GM19438 (cell line): Measurements from ENCODE around the gene SLC4A5.

Source experiments
- ATAC-seq: cut with Tn5 transposase; IDR thresholded peaks from one replicate; pipeline ENCODE4 v1.9.1; 2021; ENCODE audit warnings: low read depth; ENCODE audit not compliant: unreplicated experiment

Gene SLC4A5

DNA sequence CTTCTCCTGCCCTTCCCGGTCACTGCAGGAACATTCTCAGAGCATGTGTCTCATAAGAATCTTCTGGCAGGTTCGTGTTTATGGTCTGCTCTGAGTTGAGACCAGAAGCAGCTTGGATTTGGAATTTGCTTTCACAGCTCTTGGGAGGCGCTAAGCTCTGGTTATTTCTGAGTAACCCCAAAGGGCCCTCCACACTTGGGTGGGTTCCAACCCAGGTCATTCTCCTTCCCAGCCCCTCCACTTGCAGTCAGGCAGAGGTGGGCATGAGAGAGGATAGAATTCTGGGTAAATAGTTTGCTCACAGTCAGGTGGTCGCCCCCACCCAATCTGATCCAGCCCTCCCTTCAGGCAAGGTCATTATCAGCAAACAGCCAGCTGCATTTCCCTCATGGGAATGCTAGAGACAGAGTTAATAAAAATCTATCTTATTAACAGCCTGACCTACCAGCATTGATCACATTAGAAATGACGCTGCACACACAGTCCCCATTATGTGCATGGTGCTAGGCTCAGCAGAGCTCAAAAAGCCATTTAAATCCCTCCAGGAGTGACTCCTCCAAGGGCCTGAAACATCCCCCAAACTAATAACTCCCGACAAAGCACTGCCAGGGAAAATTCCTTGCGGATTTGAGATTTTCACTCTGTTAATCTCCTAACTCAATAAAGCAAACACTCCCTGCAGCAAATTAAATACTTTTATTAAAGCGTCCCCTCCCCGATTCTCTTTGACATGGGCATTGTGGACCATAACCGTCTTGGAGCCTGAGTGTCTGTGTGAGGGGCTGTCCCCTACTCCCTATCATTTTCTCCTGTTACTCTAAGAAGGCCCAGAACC lies 61.9 kb downstream of the SLC4A5 start:
- ATAC-seq = no peak

DNA sequence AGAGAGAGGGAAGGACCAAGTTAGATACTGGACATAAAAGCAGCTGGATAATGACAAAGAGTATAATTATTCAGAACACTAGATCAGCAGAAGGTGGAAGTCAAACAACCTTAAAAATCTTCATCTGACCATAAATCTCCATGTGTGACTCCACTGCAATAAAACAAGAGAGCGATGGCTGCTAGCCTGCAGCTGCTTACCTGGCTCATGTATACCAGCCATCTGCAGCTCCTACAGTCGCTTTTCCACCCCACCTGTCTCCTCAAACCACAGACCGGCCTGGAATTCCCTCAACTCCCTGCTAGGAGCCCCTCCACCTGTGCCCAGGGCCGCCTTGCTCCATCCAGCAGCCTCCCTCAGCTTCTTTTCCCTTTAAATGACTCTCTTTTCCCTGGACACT lies 64.5 kb downstream of the SLC4A5 start:
- ATAC-seq = no peak

DNA sequence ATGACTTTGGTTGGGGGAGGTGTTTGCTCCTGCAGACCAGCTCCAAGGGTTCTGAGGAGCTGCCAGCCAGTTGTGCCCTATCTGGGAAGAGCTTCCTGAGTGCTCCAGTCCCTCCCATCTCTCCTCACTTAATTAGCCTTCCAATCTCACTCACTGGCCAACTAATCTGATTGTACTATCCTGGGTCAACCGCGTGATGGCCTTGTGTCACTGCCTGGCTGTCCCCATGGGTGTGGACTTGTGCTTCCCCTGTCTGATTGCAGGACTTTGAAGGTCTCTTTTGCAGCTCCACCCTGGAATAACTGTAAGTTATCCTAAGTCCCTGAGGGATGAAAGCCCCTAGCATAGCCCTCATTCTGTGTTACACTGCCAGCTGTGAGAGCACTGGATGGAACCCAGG lies 65.0 kb downstream of the SLC4A5 start:
- no peak for ATAC-seq

DNA sequence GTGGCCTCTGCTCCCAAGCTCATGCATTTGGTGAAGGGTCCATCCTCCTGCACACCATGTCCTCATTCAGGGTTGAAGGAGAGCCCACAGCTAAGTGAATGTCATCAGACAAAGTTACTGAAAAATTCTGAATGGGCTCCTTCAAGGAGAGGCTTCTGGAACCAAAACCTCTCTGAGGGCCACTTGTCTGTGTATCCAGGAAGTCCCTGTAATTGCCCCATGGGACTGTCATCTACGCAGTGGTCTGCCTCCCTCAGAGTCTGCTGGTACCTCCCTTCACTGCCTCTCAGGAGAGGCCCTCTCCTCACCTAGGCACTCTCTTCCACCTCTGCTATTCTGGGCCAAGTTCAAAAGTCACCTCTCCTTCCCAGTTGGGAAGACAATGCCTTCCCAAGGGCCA lies 68.0 kb downstream of the SLC4A5 start:
- no peak for ATAC-seq

DNA sequence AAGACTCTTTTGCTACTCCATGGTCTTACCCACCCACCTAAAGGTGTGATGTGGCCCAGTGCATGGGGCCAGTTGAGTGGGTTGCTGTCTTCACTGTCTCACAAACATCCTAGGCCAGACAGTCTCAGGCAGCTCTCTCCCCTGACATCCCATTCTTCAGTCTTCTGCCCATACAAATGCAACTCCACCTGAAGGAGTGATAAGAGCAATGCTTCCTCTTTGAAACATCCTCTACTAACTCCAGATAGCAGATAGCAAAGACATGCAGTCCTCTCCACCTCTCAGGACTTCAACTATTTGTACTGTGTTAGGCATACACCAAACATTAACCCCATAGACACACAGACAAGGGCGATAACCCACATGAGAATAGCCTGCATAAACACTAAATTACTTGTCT lies 73.5 kb downstream of the SLC4A5 start:
- ATAC-seq = no peak

DNA sequence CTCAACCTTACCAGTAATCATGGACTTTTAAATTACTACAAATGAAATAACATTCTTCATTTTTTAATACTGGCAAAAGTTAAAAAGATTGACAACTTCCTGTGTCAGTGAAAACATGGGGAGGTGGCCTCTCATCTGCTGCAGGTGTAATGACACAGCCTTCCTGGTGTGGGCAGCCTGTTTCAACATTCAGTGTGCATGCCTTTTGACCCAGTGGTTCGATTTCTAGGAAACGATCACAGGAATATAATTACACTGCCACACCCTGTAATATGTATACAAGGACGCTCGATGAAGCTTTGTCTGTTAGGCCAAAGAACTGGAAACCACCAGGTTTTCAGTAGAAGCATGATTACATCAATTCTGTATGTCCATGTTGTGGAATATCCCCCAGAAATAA lies 76.1 kb downstream of the SLC4A5 start:
- ATAC-seq = no peak

DNA sequence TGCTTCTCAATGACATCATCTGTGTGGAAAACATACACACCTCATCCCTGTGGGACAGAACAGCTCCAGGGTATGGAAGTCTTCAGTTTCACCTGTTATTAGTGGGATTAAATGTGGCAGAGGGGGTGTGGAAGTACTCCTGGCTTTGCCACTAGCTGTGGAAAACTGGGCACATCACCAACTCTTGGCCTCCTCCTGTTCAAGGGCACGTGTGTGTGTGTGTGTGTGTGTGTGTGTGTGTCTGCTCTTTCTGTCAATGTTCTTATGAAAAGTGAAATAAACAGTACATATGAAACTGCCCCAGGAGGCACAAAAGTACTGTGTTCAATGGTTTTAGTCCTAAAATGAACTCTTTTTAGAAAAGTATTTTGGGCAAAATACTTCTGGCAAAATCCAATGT lies 78.9 kb downstream of the SLC4A5 start:
- ATAC-seq = no peak

DNA sequence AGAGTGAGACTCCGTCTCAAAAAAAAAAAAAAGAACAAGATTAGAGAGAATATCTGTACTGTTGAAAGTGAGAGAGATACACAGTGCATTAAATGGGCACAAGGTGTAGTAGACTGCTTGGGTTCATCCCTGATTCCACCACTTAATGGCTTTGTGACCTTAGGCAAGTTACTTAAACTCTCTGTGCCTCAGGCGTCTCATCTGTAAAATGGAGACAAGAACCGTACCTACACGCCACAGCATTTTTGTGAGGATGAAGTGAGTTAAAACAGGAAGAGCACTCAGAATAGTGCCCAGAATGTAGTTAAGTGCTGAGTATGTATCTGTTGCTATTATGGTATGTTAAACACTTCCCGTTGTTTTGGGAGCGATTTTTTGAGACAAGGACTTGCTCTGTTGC lies 80.5 kb downstream of the SLC4A5 start:
- ATAC-seq = no peak

DNA sequence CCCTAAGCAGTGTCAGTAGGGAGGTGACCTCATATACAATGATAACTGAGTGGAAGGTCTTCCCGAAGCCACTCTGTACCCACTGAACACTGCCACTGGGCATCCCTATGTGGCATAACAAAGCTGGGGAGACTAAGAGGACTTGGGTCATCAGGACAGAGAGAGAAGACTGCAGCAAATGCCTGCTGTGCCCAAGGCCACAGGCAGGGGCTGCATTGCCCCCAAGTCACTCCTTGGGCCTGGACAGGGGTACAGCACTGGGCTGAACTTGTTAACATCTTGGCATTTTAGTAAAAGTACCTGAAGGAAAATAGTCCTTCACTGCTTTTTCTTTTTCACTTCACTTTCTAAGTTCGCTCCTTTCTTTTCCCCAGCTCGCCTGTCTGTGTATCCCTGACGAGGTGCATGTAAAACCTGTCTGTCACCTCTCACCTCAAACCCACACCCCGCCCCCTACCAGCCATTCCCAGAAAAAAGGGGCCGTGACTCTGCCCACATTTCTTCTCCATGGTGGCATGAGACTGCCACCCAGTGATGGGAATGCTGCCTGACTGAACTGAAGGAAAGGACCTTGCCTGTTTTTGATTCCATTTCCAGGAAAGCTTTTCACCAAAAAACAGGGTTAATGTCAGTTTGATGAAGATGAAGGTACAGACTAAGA lies 81.9 kb downstream of the SLC4A5 start:
- ATAC-seq = no peak

DNA sequence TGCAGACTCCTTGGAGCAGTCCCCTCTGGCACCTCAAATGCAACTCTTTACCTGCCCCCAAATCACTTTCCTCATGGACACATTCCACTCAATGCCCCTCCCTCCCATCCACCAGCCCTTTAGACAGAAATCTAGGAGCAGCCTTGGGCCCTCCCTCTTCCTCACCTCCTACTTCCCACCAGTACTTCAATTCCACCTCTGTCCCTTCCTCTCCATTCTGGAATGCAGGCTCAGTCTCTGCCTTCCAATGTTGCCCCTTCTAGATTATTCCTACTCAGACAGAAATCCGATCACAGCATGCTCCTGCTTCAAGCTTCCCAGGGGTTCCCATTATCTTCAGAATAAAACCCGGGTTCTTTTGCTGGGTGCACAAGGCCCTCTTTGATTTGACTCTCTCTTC lies 82.7 kb downstream of the SLC4A5 start:
- no peak for ATAC-seq

DNA sequence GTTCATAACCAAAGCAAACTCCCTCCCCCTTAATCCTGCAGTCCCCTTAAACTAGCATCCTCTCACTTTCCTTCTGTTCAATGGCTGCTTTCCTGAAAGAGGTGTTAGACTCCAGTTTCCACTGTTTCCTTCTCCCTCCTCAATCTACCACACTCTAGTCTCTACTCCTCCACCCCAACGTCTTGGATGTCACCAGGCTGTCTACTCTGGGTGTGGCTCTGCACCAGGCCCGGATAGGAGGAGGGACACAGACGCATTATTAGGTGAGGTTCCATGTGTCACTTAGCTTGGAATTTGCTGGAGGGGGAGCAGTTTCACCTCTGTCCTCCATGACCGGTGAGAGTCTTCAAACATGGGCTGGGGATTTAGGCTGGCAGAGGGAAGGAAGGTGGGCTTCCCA lies 83.5 kb downstream of the SLC4A5 start:
- no peak for ATAC-seq

DNA sequence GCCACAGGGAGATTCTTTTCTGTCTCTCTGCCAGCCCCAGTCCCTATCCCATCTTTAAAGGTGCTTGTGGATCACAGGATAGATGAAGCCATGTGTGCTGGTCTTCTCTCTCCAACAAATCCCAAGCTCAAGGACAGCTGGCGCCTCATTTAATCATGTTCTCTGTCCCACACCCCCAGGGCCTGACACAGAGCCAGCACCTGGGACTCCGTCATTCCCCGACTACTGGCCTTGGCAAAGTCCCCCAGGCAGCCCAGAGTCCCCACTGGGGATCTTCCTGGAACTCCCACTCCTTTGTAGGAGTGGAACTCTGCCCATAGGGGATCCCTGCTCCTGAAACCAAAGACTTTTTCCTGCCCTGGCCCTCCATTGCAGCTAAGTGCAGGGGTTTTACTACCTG lies 84.0 kb downstream of the SLC4A5 start:
- ATAC-seq = no peak

DNA sequence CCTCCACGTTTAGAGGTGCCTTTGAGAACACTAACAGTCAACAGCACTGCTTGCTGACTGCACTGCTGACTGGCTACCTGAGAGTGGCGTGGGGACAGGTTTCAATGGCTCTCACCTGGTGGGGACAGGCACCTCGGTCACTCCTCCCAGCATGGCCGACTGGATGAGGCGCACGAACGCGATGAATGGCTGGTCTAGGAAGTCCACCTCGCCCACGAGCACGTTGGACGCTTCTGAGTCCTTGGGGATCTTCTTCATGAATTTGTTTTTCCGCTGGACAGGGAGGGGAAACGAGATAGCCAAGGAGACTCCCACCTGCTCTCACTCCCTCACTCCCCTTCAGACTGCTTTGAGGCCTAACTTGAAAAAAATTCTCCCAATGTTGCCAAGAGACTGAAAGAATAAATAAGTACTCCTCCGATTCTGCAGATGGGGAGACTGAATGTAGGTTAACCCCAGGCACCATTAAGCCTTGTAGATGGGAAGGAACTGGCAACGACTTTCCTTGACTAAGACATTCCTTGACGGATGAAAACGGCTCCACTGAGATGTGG lies 87.5 kb downstream of the SLC4A5 start:
- ATAC-seq = no peak

DNA sequence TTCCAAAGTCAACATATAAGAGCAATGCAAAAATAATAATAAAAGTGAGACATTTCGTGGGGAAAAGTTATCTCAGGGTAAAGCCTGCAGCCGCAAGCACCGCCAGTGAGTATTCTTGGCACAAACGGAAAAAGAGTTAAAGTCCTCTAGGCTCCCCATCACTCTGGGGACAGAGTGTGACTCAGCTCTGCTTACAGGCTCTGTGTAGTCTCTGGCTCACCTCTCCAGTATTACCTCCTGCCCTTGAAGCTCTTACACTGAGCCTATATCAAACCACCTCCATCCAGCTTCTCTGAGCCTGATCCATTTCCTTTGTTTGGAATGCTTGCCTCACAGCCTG lies 89.3 kb downstream of the SLC4A5 start:
- ATAC-seq = no peak

DNA sequence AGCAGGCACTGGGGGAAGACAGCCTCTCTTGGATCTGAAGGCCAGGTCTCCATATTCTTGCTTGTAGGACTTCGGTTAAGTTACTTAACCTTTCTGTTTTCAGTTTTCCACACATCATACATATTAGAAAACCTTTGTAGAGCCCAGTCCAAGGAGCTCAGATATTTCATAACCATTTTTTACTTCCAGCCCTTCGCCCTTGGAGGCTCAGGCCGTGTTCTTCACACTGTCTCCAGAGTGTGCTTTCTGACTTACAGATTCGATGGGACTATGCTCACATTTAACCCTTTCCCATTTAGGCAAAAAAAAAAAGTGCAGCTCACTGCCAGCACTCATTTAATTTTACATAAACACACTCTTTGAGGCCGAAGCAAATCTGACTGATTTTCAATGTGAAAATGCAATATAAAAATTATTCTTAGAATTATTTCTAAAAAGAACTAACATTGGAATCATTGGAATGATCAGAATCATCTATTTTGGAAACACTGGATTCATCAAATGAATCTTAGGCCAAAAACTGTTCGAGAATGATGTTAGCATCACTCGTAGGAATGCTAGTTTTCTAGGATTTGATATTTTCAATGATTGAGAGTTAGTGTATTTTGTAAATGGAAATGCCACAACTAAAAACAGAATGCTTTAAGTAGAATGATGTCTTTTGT lies 89.8 kb downstream of the SLC4A5 start:
- no peak for ATAC-seq

DNA sequence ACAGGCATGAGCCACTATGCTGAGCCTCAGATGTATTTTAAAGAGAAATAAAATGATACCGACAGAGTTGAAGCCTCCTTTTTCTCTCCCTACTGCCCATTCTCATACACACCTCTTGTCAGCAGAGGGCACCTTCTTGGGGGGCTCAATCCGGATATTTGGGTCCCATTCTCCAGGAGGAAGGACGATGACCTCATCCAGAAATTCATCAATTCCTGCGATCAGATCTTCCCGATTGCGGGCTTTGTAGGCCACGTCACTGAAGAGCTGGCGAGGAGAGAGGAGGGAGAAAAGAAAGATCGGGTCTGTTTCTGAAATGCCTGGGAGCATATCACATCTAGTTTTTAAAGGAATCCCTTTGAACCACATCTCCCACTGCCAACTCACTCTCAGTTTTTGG lies 90.4 kb downstream of the SLC4A5 start:
- no peak for ATAC-seq

DNA sequence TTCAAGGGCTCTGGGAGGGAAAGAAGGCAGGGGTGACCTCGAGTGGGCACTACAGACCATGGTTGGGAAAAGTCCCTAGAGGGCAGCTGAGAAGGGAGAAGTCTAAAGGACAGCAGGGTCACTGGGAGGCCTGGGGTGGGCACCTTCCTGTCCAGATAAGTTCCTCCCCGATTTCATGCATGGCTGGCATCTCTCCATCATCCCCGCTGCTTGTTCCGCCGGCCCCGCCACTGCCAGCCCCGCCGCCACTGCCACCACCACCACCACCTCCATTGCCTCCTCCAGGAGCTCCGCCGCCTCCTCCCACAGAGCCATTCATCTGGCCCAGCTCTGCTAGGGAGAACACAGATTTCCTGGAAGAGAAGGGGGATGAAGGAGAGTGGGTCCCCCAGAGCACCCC lies 91.2 kb downstream of the SLC4A5 start:
- no peak for ATAC-seq

DNA sequence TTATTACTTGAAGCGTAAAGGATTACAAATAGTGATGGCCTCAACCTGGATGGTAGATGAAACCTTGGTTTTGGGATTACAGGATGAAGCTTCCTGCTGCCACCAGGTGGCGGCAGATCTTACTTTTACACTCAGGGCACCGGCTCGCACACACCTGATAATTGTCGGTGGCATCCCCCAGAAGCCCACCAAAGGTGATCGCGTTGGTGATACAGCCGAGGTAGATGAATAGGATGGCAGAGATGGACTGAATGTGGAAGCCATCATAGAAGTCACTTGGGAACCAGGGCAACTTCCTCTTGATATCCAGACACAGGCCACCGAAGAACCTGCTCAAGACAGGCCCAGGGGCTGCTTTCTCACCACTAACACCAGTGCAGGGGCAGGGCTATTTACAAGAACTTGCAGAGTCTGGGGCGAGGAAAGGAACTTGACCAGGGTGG lies 93.0 kb downstream of the SLC4A5 start:
- no peak for ATAC-seq

DNA sequence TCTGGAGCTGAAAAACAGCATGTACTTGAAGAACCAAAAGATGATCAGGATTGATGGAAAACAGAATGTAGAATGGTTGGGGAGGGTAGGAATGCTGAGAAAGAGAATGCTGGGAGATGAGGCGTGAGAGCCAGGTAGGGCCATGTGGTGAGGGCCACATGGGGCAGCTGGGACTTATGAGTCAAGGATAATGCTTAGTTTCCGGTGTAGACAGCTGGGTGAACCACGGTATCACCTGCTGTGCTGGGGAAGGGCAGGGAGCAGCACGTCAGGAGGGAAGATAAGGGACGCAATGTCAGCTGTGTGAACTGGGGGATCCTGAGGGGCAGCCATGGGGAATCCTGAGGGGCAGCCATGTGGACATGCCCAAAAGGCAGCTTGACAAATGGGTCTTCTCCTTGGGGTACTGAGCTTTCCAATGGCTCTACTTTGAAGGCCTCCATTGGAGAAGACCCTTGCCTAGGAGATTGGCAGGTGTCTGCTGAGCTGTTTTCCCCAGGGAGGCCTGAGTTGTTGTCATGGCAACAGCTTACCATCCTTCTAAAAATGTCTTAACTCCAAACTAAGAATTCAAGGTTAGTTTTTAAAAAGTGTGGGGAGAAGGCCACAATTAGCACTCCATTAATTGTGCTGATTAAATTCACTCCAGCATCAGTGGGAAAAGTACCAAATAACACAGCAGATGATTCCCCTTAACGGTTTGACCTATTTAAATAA lies 93.7 kb downstream of the SLC4A5 start:
- no peak for ATAC-seq

DNA sequence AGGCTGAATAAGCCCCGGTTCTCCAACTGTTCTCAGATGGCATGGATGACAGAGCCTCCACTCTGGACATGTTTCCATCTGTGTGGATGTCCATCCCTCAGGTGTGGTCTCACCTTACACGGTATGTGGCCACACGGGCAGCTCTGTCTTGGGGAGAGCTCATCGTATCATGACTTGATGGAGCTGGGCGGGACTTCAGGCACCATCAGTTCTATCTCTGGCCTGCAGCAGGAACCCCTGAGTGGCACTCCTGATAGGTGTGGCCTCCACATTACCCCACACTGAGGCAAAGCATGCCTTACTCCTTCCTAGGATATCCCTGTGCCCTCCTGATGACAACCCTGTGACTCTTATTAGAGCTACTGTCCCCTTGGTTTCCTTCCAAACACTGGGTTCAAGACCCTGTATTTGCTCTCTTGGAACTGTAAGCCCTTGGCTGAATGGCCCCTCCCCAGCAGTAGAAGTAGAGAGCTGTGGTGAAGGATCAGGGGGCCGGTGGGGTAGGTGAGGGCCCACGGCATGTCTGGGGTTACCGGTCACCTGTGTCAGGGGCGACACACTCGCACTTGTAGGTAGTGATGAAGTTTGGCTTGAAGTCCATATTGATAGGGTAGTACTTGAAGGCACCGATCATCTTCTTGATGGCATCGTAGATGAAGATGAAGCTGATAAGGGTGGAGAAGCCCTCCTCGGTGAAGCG lies 96.6 kb downstream of the SLC4A5 start:
- no peak for ATAC-seq
